UCSD-AML1 (cell line): ENCODE results near the gene WBP2.
"Not testable (repeated sequence)": the region's sequence is repeated elsewhere in the genome, so short reads cannot be mapped to it uniquely, and the experiment has no call there.

Experiments used
- DNase-seq: peaks from one replicate; lab custom pipeline; 2025; ENCODE audit not compliant: unreplicated experiment; lab: John Stamatoyannopoulos, UW

Gene WBP2

GRCh38 chr17:75817571-75817970 is 37.6 kb downstream of the WBP2 start:
- no peak for DNase-seq

GRCh38 chr17:75816693-75817092 is 38.4 kb downstream of the WBP2 start:
- no peak for DNase-seq

GRCh38 chr17:75815399-75815798 is 39.7 kb downstream of the WBP2 start:
- no peak for DNase-seq

- no peak for DNase-seq
Observed at GRCh38 chr17:75814900-75815373, 40.2 kb downstream of the WBP2 start.

GRCh38 chr17:75814021-75814395 is 41.1 kb downstream of the WBP2 start:
- DNase-seq: no peak

- DNase-seq: no peak
Observed at GRCh38 chr17:75813081-75814020, 41.8 kb downstream of the WBP2 start.

GRCh38 chr17:75812096-75813013 is 42.8 kb downstream of the WBP2 start:
- no peak for DNase-seq

GRCh38 chr17:75811174-75811573 is 44.0 kb downstream of the WBP2 start:
- no peak for DNase-seq

- not testable (repeated sequence) for DNase-seq
Observed at GRCh38 chr17:75810756-75811155, 44.4 kb downstream of the WBP2 start.

GRCh38 chr17:75810216-75810615 is 44.9 kb downstream of the WBP2 start:
- DNase-seq: no peak

GRCh38 chr17:75809631-75810111 is 45.5 kb downstream of the WBP2 start:
- no peak for DNase-seq

- no peak for DNase-seq
Observed at GRCh38 chr17:75808905-75809621, 46.1 kb downstream of the WBP2 start.

- no peak for DNase-seq
Observed at GRCh38 chr17:75808549-75808904, 46.6 kb downstream of the WBP2 start.

GRCh38 chr17:75807861-75808260 is 47.3 kb downstream of the WBP2 start:
- DNase-seq: no peak

GRCh38 chr17:75806822-75807500 is 48.2 kb downstream of the WBP2 start:
- DNase-seq: no peak

GRCh38 chr17:75803883-75804282 is 51.3 kb downstream of the WBP2 start:
- no peak for DNase-seq

GRCh38 chr17:75799402-75799801 is 55.7 kb downstream of the WBP2 start:
- no peak for DNase-seq

- no peak for DNase-seq
Observed at GRCh38 chr17:75795820-75796607, 59.1 kb downstream of the WBP2 start.
